Stomach (tissue), 19 donors: ENCODE data around the gene SEC62. TPM values are rescaled to one million over a fixed set of nuclear protein-coding genes. Genes with fewer than 3 reads are reported as not detected.
A peak's percentile ranks its signal among the peaks of the same experiment; 100 is the strongest.

Experiments used
- DNase-seq, 2 donors: peaks; one replicate each; pipeline versions ENCODE4 v3.0.0 to v3.0.0-alpha.2; 2013 to 2019
- H3K27ac ChIP-seq, 5 donors: fragments of 200-600 bp in 4 of 5; sonication (generic) in 4 of 5; one replicate each; pipeline ENCODE4 v1.5.1; 2013 to 2019; ENCODE audit warnings: mild to moderate bottlenecking in 1 of 5, moderate library complexity in 1 of 5
- H3K27me3 ChIP-seq, 3 donors: fragments of 200-600 bp; sonication (generic); one replicate each; pipeline ENCODE4 v1.5.1; 2017 to 2019; ENCODE audit warnings: mixed run types in 1 of 3
- H3K36me3 ChIP-seq, 4 donors: fragments of 200-600 bp; sonication (generic); 1 replicate in 3 of 4; 2 replicates in 1 of 4; pipeline ENCODE4 v1.5.1; 2016 to 2019
- H3K4me1 ChIP-seq, 4 donors: fragments of 200-600 bp; sonication (generic); one replicate each; pipeline ENCODE4 v1.5.1; 2016 to 2019
- H3K4me3 ChIP-seq, 4 donors: fragments of 200-600 bp; sonication (generic) in 3 of 4; one replicate each; pipeline ENCODE4 v1.5.1; 2016 to 2019; ENCODE audit warnings: mild to moderate bottlenecking in 1 of 4
- H3K9me3 ChIP-seq, 4 donors: fragments of 200-600 bp; sonication (generic); one replicate each; pipeline ENCODE4 v1.5.1; 2016 to 2019
- EP300 ChIP-seq: sonication (generic); formaldehyde crosslinking; IDR thresholded peaks from one replicate; pipeline ENCODE4 v1.6.1; 2017; ENCODE audit warnings: antibody characterized with exemption
- POLR2A ChIP-seq, 4 donors: fragments of 450-650 bp; IDR thresholded peaks; one replicate each; pipeline ENCODE4 v1.6.1; 2016; ENCODE audit warnings: antibody characterized with exemption in 4 of 4, control low read depth in 2 of 4, mild to moderate bottlenecking in 1 of 4, moderate library complexity in 1 of 4
- POLR2AphosphoS5 ChIP-seq, 3 donors: sonication (generic); formaldehyde crosslinking; IDR thresholded peaks; one replicate each; pipeline ENCODE4 v1.6.1; 2016; ENCODE audit warnings: antibody characterized with exemption in 3 of 3
- WGBS, 5 donors: extraction: QIAGEN DNeasy Blood & Tissue Kit in 3 of 5; methylation state at CpG; one replicate each; pipeline versions ENCODE4 v1.1.5 to v1.1.7; 2013 to 2018; 5-methylcytosine and 5-hydroxymethylcytosine counted together
- intact Hi-C: fragments of 100-400 bp; cut with DNase I; formaldehyde crosslinking; loops from one replicate; pipeline ENCODE4 v1.15.1; 2023; ENCODE audit warnings: low total_unique reads
- long read RNA-seq, 10 donors: transcript quantifications; one replicate each; lab custom pipeline, GENCODE V29; 2026
- polyA plus RNA-seq, 3 donors: library from polyadenylated mRNA; stranded (reverse); fragments of 200-250 nt; gene quantifications; one replicate each; pipeline ENCODE4 v1.2.3, GENCODE V29; 2013
- total RNA-seq, 5 donors: library from RNA; depleted of rRNA; stranded (reverse); fragments of >200 nt; gene quantifications; one replicate each; pipeline versions ENCODE4 v1.1.0 to v1.2.3, GENCODE V29; 2014 to 2016
- TF ChIP-seq, protein P1 (sequence below), 7 experiments: fragments of 450-650 bp in 4 of 7; fragments of 200-600 bp in 3 of 7; sonication (generic) in 3 of 7; IDR thresholded peaks; one replicate each; pipeline ENCODE4 v1.5.1; 2016 to 2019; ENCODE audit warnings: antibody characterized with exemption in 7 of 7, control low read depth in 2 of 7, mild to moderate bottlenecking in 1 of 7
- donor health status: healthy with polysubstance abuse.
- donor health status: Bipolar disorder and iron deficiency.
- donor health status: healthy.

The SEC62 gene
- total RNA-seq: 10 to 100 TPM; 12.1 to 79.9 (median 45.5) TPM
- 100 to 1,000 TPM in 1 of 3 donors, 10 to 100 TPM in 2; 38.1 to 239 (median 80.2) TPM for polyA plus RNA-seq
- long read RNA-seq, donor 1, full-length matches to known transcripts: 19 of 43 reads
- long read RNA-seq, donor 1, partial matches to known transcripts: 24 of 43 reads
- long read RNA-seq, donor 1, other reads (novel, unspliced or antisense): 0 of 43 reads
- long read RNA-seq, donor 2, full-length matches to known transcripts: 46 of 101 reads
- long read RNA-seq, donor 2, partial matches to known transcripts: 55 of 101 reads
- long read RNA-seq, donor 2, other reads (novel, unspliced or antisense): 0 of 101 reads
- long read RNA-seq, donor 3, full-length matches to known transcripts: 25 of 65 reads
- long read RNA-seq, donor 3, partial matches to known transcripts: 40 of 65 reads
- long read RNA-seq, donor 3, other reads (novel, unspliced or antisense): 0 of 65 reads
- long read RNA-seq, donor 4, full-length matches to known transcripts: 5 of 5 reads
- long read RNA-seq, donor 4, partial matches to known transcripts: 0 of 5 reads
- long read RNA-seq, donor 4, other reads (novel, unspliced or antisense): 0 of 5 reads
- long read RNA-seq, donor 5, full-length matches to known transcripts: 32 of 150 reads
- long read RNA-seq, donor 5, partial matches to known transcripts: 118 of 150 reads
- long read RNA-seq, donor 5, other reads (novel, unspliced or antisense): 0 of 150 reads
- long read RNA-seq, donor 6: 0 reads
- long read RNA-seq, donor 7, full-length matches to known transcripts: 19 of 139 reads
- long read RNA-seq, donor 7, partial matches to known transcripts: 120 of 139 reads
- long read RNA-seq, donor 7, other reads (novel, unspliced or antisense): 0 of 139 reads
- long read RNA-seq, donor 8, full-length matches to known transcripts: 32 of 153 reads
- long read RNA-seq, donor 8, partial matches to known transcripts: 121 of 153 reads
- long read RNA-seq, donor 8, other reads (novel, unspliced or antisense): 0 of 153 reads
- long read RNA-seq, donor 9, full-length matches to known transcripts: 30 of 127 reads
- long read RNA-seq, donor 9, partial matches to known transcripts: 97 of 127 reads
- long read RNA-seq, donor 9, other reads (novel, unspliced or antisense): 0 of 127 reads
- long read RNA-seq, donor 10, full-length matches to known transcripts: 6 of 27 reads
- long read RNA-seq, donor 10, partial matches to known transcripts: 21 of 27 reads
- long read RNA-seq, donor 10, other reads (novel, unspliced or antisense): 0 of 27 reads

- Histone ChIP-seq H3K4me1 (peaks cover 10 to 51% (median 36%) of the 10 kb centered on the region in 4 donors), H3K36me3 (peaks cover 0 to 6% (median 0%) of the 10 kb centered on the region in 4 donors), H3K27me3 (no peaks in the 10 kb centered on the region), H3K27ac (peak within 1 kb of the TSS; percentile 93 to 99 (median 95)), H3K9me3 (no peaks in the 10 kb centered on the region), H3K4me3 (peak within 1 kb of the TSS; percentile 67 to 93 (median 80))
- intact Hi-C loops: no loop called here
- DNase-seq: peak; percentile 96 to 98
- TF ChIP-seq, protein P1, sequence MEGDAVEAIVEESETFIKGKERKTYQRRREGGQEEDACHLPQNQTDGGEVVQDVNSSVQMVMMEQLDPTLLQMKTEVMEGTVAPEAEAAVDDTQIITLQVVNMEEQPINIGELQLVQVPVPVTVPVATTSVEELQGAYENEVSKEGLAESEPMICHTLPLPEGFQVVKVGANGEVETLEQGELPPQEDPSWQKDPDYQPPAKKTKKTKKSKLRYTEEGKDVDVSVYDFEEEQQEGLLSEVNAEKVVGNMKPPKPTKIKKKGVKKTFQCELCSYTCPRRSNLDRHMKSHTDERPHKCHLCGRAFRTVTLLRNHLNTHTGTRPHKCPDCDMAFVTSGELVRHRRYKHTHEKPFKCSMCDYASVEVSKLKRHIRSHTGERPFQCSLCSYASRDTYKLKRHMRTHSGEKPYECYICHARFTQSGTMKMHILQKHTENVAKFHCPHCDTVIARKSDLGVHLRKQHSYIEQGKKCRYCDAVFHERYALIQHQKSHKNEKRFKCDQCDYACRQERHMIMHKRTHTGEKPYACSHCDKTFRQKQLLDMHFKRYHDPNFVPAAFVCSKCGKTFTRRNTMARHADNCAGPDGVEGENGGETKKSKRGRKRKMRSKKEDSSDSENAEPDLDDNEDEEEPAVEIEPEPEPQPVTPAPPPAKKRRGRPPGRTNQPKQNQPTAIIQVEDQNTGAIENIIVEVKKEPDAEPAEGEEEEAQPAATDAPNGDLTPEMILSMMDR (IDR thresholded peaks at IDR 0.05): peak in 5 of 7 experiments; percentile 18 to 71 (median 39)
- TF ChIP-seq EP300 (no peak), POLR2AphosphoS5 (IDR thresholded peaks at IDR 0.05) (peak; percentile 89 to 95 (median 91)), POLR2A (IDR thresholded peaks at IDR 0.05) (peak in 2 of 4 donors; percentile 29 to 33)
- 0 to 1% (median 1%) methylated on average over 28 to 37 of the region's 37 CpGs for WGBS, 5 donors
Observed at GRCh38 chr3:169966428-169966950, at the start of gene SEC62. TSS of gene SEC62 (plus strand) at chr3:169966807. CDS start at chr3:169966823, 16 bp downstream.

GRCh38 chr3:169923189-169923588 lies 43.4 kb upstream of the SEC62 start:
- Histone ChIP-seq H3K4me1 (peaks cover 0 to 7% (median 0%) of the 10 kb centered on the region in 4 donors), H3K36me3 (no peaks in the 10 kb centered on the region), H3K27me3 (no peaks in the 10 kb centered on the region), H3K27ac (no peak overlapping the region), H3K4me3 (no peak overlapping the region), H3K9me3 (no peaks in the 10 kb centered on the region)
- 20 to 38% (median 30%) methylated on average over 8 of the region's 8 CpGs for WGBS, 5 donors
- DNase-seq: peak; percentile 64 to 95
- TF ChIP-seq, protein P1 (IDR thresholded peaks at IDR 0.05): no peak
- TF ChIP-seq POLR2AphosphoS5 (IDR thresholded peaks at IDR 0.05) (no peak), POLR2A (IDR thresholded peaks at IDR 0.05) (no peak), EP300 (no peak)
- intact Hi-C loops: no loop called here

GRCh38 chr3:169923831-169924230 lies 42.8 kb upstream of the SEC62 start:
- Histone ChIP-seq H3K36me3 (no peaks in the 10 kb centered on the region), H3K27me3 (no peaks in the 10 kb centered on the region), H3K9me3 (no peaks in the 10 kb centered on the region), H3K27ac (no peak overlapping the region), H3K4me1 (peaks cover 0 to 7% (median 0%) of the 10 kb centered on the region in 4 donors), H3K4me3 (no peak overlapping the region)
- WGBS, 5 donors: 56 to 78% (median 77%) methylated on average over 1 of the region's 1 CpG
- TF ChIP-seq POLR2A (IDR thresholded peaks at IDR 0.05) (no peak), POLR2AphosphoS5 (IDR thresholded peaks at IDR 0.05) (no peak), EP300 (no peak)
- TF ChIP-seq, protein P1 (IDR thresholded peaks at IDR 0.05): no peak
- intact Hi-C loops: no loop called here
- DNase-seq: no peak
